Measurements from ENCODE around the gene KCNC4. TPM values are rescaled to one million over a fixed set of nuclear protein-coding genes. Genes with fewer than 3 reads are reported as not detected.
A peak's percentile ranks its signal among the peaks of the same experiment; 100 is the strongest.

Gene KCNC4
- total and polyA plus RNA-seq, 8 donors = 1.1 to 16.5 (median 3.0) TPM

DNA sequence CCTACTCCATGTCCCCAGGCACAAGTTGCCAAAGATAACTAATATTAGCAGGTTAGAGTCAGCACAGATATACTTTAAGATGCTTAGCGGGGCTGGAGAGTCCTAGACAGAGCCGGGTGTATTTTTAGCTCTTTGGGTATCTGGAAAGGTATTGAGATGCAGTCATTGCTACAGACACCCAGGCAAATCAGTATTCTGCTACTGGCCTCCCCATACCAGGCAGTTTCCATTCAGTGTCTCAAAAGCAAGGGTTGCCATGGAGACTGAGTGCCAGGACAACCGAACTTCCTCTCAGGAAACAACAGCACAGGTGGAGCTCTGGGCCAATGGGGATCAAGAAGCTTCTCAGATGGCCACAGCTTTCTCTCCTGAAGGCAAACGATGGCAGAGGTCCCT lies 45.3 kb downstream of the KCNC4 start:
- Histone ChIP-seq H3K4me1 (no peaks in the 10 kb centered on the region), H3K4me3 (no peak overlapping the region), H3K27ac (no peak overlapping the region), H3K36me3 (no peaks in the 10 kb centered on the region), H3K27me3 (peaks cover 0 to 5% (median 0%) of the 10 kb centered on the region in 3 donors), H3K9me3 (no peaks in the 10 kb centered on the region)
- intact Hi-C loops (cut with DNase I; ENCODE audit: low total_unique reads) = no loop called here
- peak in 1 of 2 donors; percentile 51 for DNase-seq
- no peak for TF ChIP-seq EP300 (IDR thresholded peaks at IDR 0.05)
- TF ChIP-seq POLR2A (IDR thresholded peaks at IDR 0.05) = no peak
- no peak for TF ChIP-seq CTCF (IDR thresholded peaks at IDR 0.05)
- no peak for TF ChIP-seq POLR2AphosphoS5 (IDR thresholded peaks at IDR 0.05)
- 50 to 63% (median 56%) methylated on average over 4 of the region's 4 CpGs for WGBS, 5 donors

DNA sequence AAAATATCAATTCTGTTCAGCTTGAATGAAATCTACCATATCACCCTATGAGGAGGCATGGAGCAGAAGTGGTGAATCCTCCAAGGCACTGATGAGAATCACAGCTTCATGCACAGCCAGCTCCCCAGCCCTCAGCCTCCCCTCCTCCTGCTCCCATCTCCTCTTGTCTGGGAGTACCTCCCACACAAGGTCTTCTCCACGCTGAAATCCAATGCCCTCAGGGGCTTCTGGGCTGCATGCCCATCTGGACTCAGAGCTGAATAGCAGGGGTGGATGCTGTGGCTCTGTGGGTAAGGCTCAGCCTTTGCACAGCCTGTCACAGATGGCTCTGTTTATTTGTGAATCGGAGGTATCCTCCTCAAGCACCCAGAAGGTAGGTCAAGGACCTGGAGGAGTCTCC lies 48.6 kb downstream of the KCNC4 start:
- Histone ChIP-seq H3K4me3 (no peak overlapping the region), H3K4me1 (no peaks in the 10 kb centered on the region), H3K36me3 (no peaks in the 10 kb centered on the region), H3K27ac (no peak overlapping the region), H3K9me3 (no peaks in the 10 kb centered on the region), H3K27me3 (peaks cover 0 to 5% (median 0%) of the 10 kb centered on the region in 3 donors)
- TF ChIP-seq POLR2AphosphoS5 (IDR thresholded peaks at IDR 0.05) (no peak), CTCF (IDR thresholded peaks at IDR 0.05) (no peak)
- DNase-seq = no peak
- intact Hi-C loops (cut with DNase I; ENCODE audit: low total_unique reads) = no loop called here
- WGBS, 5 donors = 51 to 81% (median 64%) methylated on average over 2 of the region's 2 CpGs

- no peaks in the 10 kb centered on the region for H3K9me3 ChIP-seq
- H3K27ac ChIP-seq = no peak overlapping the region
- no peak overlapping the region for H3K4me3 ChIP-seq
- H3K4me1 ChIP-seq = no peaks in the 10 kb centered on the region
- H3K36me3 ChIP-seq = no peaks in the 10 kb centered on the region
- DNase-seq = no peak
- peaks cover 0 to 5% (median 0%) of the 10 kb centered on the region in 3 donors for H3K27me3 ChIP-seq
- WGBS, 5 donors = 39 to 86% (median 72%) methylated on average over 2 of the region's 2 CpGs
- intact Hi-C loops (cut with DNase I; ENCODE audit: low total_unique reads) = no loop called here
- TF ChIP-seq POLR2A (IDR thresholded peaks at IDR 0.05) (no peak), POLR2AphosphoS5 (IDR thresholded peaks at IDR 0.05) (no peak), EP300 (IDR thresholded peaks at IDR 0.05) (no peak), CTCF (IDR thresholded peaks at IDR 0.05) (no peak)
These were observed 49.7 kb downstream of the KCNC4 start for GRCh38 chr1:110259770-110260169.

Small RNA genes lying within 50 kb of the gene (small RNA-seq; reads per million reads assigned to genes)
- gene AL137790.1 = 0 reads per million in 4 donors

Other genes starting within 250 kb of the KCNC4 start
- gene AHCYL1, start 225.5 kb upstream of the KCNC4 start, total RNA-seq = 10 to 100 TPM; 31.0 to 76.3 (median 73.4) TPM
- gene AHCYL1, start 225.5 kb upstream of the KCNC4 start, polyA plus RNA-seq = 10 to 100 TPM; 33.9 to 58.4 (median 40.8) TPM
- 100 to 1,000 TPM in 1 of 5 donors, 10 to 100 TPM in 4; 36.9 to 262 (median 59.3) TPM for gene STRIP1, start 175.7 kb upstream of the KCNC4 start, total RNA-seq
- gene STRIP1, start 175.7 kb upstream of the KCNC4 start, polyA plus RNA-seq = 10 to 100 TPM in 1 of 3 donors, 1 to 10 TPM in 2; 6.7 to 10.6 (median 7.6) TPM
- not detected for gene ALX3, start 139.6 kb upstream of the KCNC4 start, total RNA-seq
- gene ALX3, start 139.6 kb upstream of the KCNC4 start, polyA plus RNA-seq = under 1 TPM in 1 of 3 donors, not detected in 2; 0.08 TPM
- not detected for gene UBL4B, start 97.9 kb upstream of the KCNC4 start, total RNA-seq
- gene UBL4B, start 97.9 kb upstream of the KCNC4 start, polyA plus RNA-seq = not detected
- gene SLC6A17, start 59.8 kb upstream of the KCNC4 start, total RNA-seq = under 1 TPM in 3 of 5 donors, not detected in 2; 0.14 to 0.37 (median 0.29) TPM
- under 1 TPM in 2 of 3 donors, not detected in 1; 0.08 to 0.12 TPM for gene SLC6A17, start 59.8 kb upstream of the KCNC4 start, polyA plus RNA-seq
- gene RBM15, start 129.1 kb downstream of the KCNC4 start, total RNA-seq = 10 to 100 TPM; 29.0 to 58.6 (median 40.3) TPM
- 1 to 10 TPM; 1.5 to 2.4 (median 2.1) TPM for gene RBM15, start 129.1 kb downstream of the KCNC4 start, polyA plus RNA-seq
- gene SLC16A4, start 180.7 kb downstream of the KCNC4 start, total RNA-seq = 10 to 100 TPM in 1 of 5 donors, 1 to 10 TPM in 2, under 1 TPM in 1, not detected in 1; 0.89 to 11.1 (median 3.8) TPM
- gene SLC16A4, start 180.7 kb downstream of the KCNC4 start, polyA plus RNA-seq = 1 to 10 TPM; 1.7 to 8.7 (median 2.6) TPM
- 10 to 100 TPM in 3 of 5 donors, 1 to 10 TPM in 1, not detected in 1; 8.5 to 48.8 (median 18.6) TPM for gene LAMTOR5, start 197.4 kb downstream of the KCNC4 start, total RNA-seq
- gene LAMTOR5, start 197.4 kb downstream of the KCNC4 start, polyA plus RNA-seq = 100 to 1,000 TPM; 269 to 440 (median 318) TPM
- not detected for gene PROK1, start 240.8 kb downstream of the KCNC4 start, total RNA-seq
- gene PROK1, start 240.8 kb downstream of the KCNC4 start, polyA plus RNA-seq = 1 to 10 TPM in 1 of 3 donors, not detected in 2; 1.5 TPM

Data from stomach (tissue), 9 donors.